Fibroblast of skin of scalp (primary cell): ENCODE data around the gene SLC41A3.
"Not testable (repeated sequence)": the region's sequence is repeated elsewhere in the genome, so short reads cannot be mapped to it uniquely, and the experiment has no call there.

Source experiments
- DNase-seq: peaks from one replicate; pipeline ENCODE4 v3.0.0-alpha.2; 2013

Gene SLC41A3

DNA sequence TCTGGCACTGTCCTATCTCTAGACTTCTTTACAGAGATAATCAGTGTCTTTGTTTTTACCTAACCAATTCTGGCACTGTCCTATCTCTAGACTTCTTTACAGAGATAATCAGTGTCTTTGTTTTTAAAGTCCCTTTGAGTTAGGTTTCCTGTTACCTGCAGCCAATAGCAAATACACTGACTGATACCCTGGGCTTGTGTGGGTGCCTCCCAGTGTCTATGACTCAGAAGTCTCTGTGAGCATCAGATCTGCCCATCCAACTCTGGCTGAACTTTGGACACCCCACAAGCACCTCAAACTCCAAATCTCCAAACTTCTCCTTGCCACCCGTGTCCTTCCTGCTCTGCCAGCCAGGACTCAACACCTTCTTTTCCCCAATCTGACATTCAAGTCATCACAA lies 30.4 kb downstream of the SLC41A3 start:
- no peak for DNase-seq

GRCh38 chr3:126052196-126053058 lies 31.5 kb downstream of the SLC41A3 start:
- DNase-seq: no peak

GRCh38 chr3:126051741-126052140 lies 32.2 kb downstream of the SLC41A3 start:
- no peak for DNase-seq

DNA sequence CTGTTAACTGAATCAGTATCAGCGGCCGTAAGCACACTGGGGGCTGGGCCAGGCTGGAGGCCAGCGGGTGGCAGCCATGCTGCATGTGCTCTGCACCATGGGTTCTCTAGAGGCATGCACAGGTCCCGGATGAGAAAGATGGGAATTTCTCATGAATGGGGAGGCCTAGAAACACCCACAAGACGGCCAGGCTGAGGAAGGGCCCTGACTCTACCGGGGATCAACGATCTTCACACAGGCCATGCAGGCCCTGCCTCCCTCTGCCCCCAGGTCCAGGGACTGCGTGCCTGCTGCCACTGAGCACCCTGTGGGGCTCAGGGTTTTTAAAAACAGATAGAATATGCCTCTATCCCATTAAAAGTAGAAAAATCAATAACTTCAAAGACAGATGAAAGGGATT lies 32.7 kb downstream of the SLC41A3 start:
- DNase-seq: no peak

DNA sequence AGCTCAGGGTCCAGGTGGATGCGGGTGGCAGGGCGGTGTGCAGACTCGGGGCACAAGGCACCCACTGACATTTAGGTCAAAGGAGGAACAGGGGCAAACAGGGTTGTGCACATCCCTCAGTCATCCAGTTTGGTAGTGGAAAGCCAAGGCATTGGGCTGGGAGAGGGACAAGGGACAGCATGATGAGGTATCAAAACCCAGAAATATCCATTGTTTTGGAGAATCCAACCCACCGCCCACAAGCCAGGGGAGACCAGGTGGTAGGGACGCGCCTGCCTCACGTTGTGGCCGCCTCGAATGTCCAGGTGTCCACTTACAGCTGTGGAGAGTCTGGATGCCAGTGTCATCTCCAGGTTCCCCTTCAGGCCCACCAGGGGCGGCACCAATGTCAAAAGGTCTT lies 33.3 kb downstream of the SLC41A3 start:
- DNase-seq: no peak

- no peak for DNase-seq
These were observed 33.9 kb downstream of the SLC41A3 start for GRCh38 chr3:126050050-126050392.

- no peak for DNase-seq
These were observed 34.5 kb downstream of the SLC41A3 start for GRCh38 chr3:126049289-126050049.

- DNase-seq: no peak
These were observed 43.5 kb downstream of the SLC41A3 start for GRCh38 chr3:126040386-126040785.

DNA sequence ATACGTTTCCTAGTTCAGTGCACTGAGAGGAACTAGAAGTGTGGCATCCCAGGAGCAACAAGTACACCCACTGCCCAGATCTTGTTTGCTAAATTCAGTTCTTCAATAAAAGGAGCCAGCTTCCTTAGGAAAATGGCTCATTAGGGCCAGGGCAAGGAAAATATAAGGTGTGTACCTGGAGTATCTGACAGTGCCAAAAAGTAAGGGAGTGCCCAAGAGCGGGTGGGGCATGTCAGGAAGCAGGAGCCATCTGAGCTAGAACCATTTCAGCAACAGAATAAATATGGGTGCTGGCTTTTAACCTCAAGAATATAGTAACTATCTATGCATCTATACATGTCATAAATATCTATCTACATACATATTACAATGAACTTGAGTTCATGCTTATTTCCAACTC lies 44.1 kb downstream of the SLC41A3 start:
- DNase-seq: no peak

GRCh38 chr3:126038791-126039190 lies 45.1 kb downstream of the SLC41A3 start:
- not testable (repeated sequence) for DNase-seq

- DNase-seq: no peak
These were observed 47.8 kb downstream of the SLC41A3 start for GRCh38 chr3:126036056-126036549.

DNA sequence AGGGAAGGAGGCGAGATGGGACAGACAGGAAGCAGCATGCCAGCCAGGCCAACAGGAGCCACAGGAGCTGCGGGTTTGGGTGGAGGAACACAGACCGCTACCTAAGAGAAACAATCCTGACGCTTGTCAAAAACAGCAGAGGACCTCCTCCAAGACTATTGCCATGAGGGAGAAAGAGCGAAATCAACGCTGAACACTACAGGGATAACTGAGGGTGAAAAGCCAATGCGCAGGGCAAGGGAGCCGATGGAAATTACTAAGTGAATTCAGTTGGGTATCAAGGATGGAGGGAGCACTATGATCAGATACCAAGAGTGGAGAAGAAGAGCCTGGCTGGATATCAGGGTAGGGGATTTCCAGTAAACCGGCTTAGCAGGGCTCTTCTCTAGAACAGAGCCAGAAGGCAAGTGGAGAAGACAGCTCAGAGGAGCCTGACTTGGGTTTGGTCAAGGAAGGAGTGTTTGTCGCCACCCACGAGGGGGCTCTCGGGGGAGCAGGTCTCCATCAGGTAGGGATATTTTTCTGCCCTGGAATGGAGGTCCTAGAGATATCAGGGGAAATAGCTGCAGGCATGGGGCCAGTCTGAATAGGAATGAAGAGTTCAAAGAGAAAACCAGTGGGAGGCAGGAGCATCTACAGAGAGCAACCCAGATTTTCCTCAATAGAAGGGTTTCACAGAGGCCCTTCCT lies 48.4 kb downstream of the SLC41A3 start:
- DNase-seq: no peak

GRCh38 chr3:126034481-126035361 lies 49.2 kb downstream of the SLC41A3 start:
- no peak for DNase-seq

DNA sequence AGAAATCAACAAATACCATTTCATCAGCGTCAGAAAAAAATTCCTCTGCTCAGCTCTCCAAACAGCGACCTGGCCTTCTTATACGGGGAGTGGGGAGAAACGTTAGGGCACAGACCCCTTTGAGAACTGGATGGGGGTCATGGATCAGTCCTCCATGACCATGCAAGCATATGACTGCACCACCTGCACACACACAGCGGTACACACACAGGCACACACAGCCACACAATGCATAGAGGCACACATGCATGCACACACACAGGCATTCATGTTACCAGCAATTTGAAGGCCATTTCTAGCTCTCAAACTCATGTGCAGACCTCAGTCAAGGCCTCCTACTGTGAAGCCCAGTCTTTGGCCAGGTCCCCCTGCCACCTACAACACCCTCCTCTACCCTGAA lies 50.2 kb downstream of the SLC41A3 start:
- no peak for DNase-seq

DNA sequence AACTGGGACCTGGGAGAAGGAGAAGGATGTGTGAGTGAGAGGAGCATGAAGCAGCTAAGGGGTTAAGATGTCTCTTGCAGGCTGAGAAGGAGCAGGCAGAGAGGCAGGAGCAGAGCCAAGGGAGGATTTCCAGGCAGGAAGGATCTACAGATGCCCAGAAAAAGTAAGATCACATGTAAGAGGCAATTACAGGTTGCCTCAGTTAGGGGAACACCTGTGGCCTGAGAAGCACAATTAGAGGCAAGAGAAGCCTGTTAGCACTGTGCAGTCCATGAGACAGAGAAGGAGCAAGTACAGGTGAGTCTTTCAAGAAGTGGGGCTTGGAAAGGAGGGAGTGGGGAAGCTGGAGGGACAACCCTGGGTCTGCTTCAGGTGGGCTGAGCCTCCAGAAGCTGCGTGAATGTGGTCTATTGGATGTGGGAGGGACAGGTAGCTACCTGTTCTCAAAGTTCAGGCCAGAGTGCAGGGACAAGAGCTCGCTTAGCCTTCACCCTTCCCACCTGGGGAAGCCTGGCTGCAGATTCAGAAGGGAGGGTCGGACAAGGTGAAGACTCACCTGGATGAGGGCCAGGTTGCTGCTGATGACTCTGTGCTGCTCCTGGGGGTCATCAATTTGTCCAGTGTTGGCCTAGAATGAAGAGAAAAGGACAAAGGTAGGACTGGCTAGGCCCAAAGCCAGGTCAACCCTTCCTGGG lies 50.7 kb downstream of the SLC41A3 start:
- no peak for DNase-seq

DNA sequence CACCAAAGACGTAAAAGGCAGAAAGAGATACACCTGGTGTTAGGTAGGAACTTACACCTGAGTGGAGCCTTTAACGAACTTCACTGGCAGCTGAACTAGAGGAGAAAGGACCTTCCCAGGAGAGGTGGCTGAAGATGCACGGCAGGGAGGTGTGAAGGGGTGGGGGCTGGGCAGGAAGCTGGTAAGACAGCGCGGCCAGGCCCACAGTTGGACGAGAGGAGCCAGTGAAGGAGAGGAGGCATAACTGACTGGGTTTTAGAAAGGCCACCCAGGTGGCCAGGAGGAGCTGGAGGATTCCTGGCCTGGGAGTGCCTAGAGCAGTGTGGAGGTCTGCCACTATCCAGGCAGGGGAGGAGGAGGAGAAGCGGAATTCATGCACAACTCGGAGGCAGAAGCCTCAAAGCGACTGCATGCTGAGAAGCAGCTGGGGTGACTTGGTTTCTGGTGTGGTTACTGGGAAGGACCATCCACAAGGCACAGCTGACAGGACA lies 51.9 kb downstream of the SLC41A3 start:
- DNase-seq: no peak

DNA sequence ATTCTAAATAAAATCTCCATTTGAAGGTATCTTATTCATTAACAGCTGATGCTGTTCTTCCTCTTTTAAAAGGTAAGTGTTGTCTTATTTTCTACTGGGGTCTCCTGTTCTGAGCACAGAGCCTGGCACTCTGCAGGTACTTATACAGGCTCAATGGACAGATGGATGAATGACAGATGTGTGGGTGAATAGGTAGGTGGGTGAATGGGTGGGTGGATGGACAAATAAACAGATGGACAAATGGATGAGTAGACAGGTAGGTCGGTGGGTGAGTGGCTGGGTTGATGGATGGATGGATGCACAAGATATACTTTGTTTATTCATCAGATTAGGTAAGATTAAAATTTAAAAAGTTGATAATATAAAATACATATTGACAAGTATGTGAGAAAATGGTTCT lies 53.5 kb downstream of the SLC41A3 start:
- no peak for DNase-seq

DNA sequence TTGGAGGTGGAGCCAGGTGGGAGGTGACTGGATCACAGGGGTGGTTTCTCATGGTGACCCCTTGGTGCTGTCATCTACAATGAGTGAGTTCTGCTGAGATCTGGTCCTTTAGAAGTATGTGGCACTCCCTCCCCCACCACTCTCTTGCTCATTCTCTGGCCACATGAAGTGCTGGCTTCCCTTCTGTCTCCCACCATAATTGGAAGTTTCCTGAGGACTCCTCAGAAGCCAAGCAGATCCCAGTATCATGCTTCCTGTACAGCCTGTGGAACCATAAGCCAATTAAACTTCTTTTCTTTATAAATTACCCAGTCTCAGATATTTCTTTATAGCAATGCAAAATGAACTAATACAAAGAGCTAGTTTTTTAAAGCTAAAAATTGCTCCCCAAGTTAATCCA lies 54.7 kb downstream of the SLC41A3 start:
- DNase-seq: no peak

GRCh38 chr3:126028096-126028495 lies 55.8 kb downstream of the SLC41A3 start:
- DNase-seq: no peak

DNA sequence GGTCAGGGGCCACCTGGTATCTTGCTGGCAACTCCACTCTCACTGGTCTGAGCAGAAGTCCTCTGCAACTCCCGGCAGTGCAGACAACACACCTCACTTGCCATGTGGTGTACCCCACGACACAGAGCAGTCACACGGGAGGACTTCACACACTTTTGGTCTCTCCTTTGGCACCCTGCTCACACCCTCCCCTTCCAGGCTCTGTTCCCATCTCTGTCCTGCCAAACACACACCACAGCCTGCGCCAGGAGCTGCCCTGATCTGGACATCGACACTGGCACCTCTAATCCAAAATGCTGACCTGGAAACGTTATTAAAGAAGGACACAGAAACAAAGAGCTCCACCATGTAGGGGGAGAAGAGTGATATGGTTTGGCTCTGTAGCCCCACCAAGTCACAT lies 57.2 kb downstream of the SLC41A3 start:
- no peak for DNase-seq

DNA sequence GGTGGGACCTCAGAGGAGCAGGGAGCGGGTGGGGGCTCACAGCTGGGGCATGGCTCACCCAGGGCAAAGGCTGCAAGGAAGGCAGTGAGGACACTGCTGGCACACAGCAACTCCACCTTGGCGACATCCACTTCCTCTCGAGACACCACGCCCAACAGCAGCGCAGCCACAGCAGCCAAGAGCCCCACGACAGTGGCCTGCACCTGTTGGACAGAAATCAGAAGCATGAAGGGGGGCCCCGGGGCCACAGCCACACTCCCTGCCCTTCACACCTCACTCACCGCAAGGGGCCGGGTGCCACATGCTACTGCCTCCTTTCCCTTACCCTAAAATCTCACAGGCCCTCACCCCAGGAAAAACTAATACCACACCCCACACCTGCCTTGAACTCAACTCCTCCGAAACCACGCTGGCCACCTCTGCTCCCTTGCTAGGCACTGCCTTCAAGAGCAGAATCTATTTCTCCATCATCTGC lies 57.6 kb downstream of the SLC41A3 start:
- DNase-seq: no peak
